Stimulated activated CD8-positive, alpha-beta memory T cell treated with anti-CD3 and anti-CD28 coated beads, Interleukin-4, amount 100 ng/mL, for 24 hours (primary cell): ENCODE results near the gene CRK.
"Not testable (repeated sequence)": the region's sequence is repeated elsewhere in the genome, so short reads cannot be mapped to it uniquely, and the experiment has no call there.

Experiments used
- DNase-seq: peaks from one replicate; pipeline ENCODE4 v3.0.0-alpha.2; 2020; ENCODE audit warnings: low read depth

The CRK gene

DNA sequence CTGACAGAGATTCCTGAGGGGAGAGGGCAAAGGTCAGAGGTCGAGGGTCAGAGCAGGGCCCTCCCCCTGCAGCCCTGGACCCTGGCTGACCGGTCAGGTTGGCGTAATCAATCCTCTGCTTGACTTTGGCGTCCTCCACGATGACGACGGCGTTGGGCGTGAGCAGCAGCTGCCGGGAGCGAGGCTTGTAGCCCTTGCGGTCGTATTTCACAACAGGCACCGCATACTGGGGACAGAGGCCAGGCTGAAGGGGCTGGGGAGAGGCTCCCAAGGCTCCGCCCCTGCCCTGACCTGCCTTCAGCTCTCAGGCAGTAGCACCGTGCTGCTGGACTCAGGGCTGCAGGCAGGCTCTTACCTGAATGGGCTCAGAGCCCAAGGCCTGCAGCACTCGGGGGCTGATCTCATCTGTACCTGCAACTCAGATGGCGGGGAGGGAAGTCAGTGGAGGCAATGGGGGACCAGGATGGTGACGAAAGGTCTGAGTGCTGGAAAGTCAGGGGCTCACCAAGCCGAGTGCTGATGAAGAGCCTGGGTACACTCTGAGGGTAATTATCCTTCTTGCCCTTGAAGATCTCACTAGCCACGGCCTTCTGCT is 12.0 kb upstream of the CRK start:
- DNase-seq, result no peak

DNA sequence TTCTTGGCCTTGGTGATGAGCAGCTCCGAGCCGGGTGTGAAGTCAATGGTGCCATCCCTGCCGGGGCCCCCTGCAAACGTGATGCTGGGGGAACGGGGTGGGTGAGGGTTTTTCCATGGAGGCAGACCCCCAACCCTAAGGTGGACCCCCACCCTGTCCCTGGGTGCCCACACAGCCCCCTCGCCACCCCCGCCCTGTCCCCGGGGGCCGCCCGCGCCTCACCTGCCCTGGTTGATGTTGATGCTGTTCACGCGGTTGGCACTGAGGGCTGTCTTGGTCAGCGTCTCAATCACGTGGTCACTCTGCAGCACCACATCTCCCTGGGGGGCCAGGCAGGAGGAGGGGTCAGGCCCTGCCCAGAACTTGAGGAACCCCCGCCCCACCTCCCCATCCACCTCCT is 11.2 kb upstream of the CRK start:
- no peak for DNase-seq

DNA sequence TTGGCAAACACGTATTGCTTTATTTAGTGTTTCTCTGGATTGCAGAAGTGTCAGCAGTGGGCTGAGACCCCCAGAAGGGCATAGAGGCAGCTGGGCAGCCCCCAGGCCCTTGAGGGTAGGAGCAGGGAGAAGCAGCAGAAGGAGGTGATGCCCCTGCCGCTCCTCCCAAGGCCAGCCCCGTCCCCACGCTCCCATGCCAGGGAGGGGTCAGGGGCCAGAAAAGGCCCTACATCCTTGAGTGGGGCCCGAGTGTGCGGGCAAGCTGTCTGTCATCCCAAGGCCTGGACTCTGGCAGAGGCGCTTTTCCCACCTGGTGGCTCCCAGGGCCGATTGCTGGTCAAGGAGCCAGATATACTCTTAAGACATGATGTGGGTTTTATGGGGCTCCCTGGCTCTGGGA is 8.2 kb upstream of the CRK start:
- DNase-seq, result no peak

DNA sequence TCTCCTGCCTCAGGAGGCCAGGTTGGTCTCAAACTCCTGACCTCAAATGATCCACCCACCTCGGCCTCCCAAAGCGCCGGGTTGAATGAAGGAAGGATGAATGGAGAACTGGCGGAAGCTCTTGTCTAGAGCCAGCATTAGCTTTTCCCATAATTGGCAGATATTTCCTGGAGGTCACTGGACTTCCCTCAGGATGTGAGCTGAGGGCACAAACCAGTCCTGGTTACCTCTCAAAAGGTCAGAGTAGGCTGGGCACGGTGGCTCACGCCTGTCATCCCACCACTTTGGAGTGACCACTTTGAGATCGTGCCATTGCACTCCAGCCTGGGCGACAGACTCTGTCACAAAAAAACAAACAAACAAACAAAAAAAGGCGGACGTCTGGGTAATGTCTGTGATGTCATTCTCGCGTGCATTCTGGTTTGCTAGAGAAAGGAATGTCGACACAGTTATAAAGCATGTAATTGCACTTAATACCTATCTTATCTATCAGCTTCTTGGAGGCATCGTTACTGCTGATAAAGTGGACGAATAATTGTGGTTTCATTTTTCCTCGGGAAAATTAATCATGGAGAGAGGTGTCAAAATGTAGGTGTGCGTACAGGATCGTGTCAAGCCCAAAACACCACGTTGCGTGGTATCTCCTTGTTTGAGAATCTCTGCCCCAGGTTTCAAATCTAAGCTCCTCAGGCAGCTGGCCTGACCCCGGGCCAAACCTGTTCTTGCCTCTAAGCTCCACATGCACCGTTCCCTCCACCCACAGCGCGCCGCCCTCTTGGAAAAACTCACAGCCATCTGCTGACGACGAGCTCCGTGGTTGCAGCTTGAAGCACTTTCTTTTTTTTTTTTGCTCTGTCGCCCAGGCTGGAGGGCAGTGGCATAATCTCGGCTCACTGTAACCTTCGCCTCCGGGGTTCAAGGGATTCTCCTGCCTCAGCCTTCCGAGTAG is 6.4 kb upstream of the CRK start:
- DNase-seq, result no peak

DNA sequence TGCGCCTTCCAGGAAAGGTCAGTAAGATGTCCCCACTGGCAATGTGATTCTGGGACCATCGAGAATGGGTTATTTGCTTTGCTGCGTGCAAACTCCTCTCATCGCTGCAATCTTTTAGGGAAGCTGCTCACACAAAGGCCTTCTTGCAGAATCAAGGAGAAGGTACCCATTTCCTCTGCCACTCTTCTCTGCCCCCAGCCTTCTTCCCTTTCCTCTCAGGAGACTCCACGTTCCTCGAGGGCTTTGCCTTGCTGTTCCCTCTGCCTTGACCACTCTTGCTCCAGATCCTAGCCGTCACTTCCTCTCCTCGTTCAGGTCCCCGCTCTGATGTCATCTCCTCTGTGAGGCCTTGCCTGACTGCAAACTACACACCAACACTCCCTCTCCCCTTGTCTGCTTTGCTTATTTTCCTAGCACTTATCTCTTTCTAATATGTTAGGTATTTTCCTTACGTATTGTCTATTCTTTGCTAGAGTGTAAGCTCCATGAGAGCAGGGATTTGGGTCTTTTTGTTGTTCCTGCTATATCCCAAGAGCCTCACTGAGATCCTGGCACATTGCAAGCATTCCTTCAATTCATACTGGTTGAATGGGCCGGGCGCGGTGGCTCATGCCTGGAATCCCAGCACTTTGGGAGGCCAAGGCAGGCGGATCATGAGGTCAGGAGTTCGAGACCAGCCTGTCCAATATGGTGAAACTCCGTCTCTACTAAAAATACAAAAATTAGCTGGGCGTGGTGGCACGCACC is 5.3 kb upstream of the CRK start:
- DNase-seq, result no peak

DNA sequence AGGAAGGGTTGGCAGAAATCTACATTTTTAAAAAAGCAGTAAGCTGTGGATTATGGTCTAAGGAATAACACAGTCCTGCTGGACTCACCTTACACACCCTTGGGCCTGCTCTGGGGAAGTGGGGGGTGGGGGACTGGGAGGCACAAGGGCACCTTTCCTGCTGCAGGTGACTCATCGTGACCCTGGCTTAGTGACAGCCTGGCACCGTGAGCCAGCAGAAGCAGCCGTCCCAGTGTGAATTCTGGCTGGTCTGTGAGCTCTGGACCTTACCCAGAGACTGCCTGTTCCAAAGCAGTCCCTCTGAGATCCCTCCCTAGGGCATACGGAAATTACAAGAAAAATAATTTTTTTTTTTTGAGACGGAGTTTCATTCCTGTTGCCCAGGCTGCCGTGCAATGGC is 4.2 kb upstream of the CRK start:
- DNase-seq, result no peak

DNA sequence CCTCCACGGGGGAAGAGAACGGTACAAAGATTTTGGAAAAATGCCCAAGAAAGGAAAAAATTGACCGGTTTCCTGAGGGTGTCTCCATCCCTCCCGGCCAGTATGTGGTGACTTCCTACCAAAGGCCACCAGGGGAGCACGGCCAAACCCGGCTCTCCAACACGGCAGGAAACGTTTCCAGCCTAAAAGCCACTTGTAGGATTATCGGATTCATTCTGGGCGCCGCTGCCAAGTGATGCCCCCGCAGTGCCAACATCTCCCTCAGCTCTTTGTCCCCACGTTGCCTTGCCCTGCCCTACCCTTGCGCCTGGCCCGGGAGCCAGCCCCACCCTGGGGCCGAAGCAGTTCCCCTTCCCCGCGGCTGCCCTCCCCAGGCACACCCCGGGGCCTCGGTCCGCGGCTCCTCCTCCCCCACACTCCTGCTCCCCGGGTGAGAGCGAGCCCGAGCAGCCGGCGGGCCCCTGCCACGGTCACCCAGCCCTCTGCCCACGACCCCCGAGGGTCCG is 688 bp downstream of the CRK start:
- DNase-seq, result no peak

DNA sequence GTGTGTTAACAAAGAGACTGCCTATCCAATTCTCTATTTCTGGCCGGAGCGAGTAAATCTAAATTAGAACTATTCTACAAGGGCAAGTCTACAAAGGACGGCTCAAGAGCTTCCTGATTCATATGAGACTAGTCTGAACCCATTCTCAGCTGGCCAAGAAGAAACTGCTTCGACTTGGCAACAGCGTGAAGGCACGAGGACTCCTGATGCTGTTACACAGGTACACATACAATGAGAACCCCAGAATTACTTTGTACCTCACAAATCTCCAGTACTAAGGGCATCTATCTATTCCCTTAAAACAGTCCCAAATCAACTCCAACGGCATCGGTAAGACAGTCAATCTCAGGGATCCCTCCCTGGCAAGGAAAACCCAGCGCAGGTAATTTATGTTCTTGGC is 1.5 kb downstream of the CRK start:
- no peak for DNase-seq

DNA sequence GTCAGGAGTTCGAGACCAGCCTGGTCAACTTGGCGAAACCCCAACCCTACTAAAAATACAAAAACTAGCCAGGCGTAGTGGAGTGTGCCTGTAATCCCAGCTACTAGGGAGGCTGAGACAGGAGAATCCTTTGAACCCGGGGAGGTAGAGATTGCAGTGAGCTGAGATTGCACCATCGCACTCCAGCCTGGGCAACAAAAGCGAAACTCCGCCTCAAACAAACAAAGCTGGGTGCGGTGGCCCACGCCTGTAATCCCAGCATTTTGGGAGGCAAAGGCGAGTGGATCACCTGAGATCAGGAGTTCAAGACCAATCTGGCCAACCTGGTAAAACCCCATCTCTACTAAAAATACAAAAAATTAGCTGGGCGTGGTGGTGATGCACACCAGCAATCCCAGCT is 2.3 kb downstream of the CRK start:
- DNase-seq, result not testable (repeated sequence)

DNA sequence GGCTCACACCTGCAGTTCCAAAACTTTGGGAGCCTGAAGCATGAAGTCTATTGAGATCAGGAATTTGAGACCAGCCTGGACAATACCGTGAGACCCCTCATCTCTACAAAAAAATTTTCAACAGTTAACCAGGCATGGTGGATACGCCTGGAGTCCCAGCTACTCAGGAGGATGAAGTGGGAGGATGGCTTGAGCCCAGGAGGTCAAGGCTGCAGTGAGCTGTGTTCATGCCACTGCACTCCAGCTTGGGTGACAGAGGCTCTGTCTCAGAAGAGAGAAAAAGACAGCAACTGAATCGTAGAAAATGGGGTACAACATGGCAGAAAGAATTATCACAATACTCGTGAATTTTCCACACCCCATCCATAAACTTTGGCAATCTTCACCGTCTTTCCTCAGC is 3.2 kb downstream of the CRK start:
- no peak for DNase-seq

DNA sequence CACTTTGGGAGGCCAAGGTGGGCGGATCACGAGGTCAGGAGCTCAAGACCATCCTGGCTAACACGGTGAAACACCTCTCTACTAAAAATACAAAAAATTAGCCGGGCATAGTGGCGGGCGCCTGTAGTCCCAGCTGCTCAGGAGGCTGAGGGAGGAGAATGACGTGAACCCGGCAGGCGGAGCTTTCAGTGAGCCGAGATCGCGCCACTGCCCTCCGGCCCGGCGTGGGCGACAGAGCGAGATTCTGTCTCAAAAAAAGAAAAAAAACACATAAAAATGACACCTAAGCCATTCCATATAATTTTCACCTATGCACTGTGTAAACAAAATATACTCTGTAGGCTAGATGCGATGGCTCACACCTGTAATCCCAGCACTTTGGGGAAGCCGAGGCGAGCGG is 5.8 kb downstream of the CRK start:
- DNase-seq, result not testable (repeated sequence)

DNA sequence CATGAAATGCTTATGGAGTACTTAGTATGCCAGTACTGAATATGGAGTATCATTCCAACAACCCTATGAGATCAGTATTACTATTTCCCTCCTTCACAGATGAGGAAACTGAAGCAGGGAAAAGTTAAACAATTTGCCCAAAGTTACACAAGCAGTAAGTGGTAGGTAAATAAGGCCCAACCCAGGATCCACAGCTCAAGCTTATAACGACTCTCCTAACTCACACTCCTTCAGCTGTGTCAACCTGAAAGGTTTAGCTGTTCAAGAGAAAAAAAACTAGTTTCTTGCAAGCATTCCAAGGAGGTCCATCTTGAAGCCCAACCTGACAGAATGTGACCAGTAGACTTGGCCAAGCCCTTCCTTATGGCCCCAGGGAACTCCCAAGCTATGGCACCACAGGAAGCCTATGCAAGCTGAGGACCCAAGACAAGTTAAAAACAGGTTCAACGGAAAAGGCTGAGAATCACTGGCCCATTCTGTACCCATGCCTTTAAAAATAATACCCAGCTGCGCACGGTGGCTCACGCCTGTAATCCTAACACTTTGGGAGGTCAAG is 6.5 kb downstream of the CRK start:
- no peak for DNase-seq

DNA sequence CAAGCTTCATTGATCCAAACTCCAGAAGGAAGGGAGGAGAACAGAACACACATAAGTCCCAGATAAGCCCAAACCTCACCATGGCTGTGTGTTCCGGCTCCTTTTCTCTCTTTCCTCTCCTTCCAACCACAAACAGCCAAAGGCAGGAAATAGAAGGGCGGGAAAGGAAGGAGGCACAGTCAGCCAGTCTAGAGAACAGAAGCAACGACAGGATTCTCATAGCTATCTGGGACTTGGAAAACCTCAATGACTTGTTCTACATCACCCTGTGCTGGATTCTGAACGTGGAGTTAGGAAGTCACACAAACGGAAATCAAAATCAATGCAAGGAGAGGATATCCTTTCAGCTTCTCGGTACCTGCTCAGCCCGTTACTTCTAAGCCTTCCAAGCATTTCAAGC is 9.0 kb downstream of the CRK start:
- DNase-seq, result no peak

DNA sequence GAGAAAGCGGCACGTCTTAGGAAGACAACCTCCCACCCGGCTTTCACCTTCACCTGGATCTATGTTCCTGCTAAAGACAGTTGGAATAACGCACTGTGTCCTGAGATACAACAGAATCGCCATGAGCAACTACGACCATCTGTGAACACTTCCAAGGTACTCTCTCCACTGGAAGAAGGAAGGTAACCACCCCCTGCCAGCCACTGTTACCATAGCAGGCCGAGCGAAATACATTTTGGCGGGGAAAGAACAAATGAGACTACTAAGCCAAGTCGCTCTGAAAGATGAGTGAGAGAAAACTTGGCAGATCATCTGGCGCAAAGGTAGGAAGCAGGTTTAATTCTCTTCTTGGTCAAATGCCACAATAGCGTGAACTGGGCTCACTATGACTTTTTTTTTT is 9.8 kb downstream of the CRK start:
- DNase-seq, result no peak

DNA sequence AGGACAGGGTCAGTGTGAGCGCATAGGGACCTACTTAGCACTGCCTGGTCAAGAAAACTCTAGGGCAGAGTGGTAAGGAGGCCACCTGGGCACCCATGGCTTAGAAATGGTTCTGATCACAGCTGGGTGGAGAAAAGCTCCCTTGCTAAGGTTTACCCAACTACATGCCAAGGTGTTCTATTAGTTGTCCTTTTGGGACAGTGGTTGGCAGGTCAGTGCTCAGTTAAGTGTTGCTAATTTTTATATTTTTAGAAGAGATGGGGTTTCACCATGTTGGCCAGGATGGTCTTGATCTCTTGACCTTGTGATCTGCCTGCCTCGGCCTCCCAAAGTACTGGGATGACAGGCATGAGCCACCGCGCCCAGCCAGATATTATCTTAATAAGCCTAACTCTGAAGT is 10.3 kb downstream of the CRK start:
- not testable (repeated sequence) for DNase-seq

DNA sequence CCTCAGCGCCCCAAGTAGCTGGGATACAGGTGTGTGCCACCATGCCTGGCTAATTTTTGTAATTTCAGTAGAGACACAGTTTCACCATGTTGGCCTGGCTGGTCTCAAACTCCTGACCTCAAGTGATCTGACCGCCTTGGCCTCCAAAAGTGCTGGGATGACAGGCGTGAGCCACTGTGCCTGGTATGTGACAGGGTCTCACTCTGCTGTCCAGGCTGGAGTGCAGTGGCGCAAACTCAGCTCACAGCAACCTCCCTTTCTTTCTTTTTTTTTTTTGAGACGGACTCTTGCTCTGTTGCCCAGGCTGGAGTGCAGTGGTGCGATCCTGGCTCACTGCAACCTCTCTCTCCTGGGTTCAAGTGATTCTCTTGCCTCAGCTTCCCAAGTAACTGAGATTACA is 13.3 kb downstream of the CRK start:
- DNase-seq, result not testable (repeated sequence)

DNA sequence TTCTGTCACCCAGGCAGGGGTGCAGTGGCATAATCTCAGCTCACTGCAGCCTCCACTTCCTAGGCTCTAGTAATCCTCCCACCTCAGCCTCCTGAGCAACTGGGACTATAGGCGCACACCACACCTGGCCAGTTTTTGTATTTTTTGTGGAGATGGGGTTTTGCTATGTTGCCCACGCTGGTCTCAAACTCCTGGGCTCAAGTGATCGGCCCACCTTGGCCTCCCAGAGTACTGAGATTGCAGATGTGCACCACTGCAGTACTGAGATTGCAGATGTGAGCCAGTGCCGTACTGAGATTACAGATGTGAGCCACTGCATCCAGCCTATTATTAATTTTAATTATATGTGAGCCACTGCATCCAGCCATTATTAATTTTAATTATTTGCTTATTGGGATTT is 13.8 kb downstream of the CRK start:
- DNase-seq, result no peak

DNA sequence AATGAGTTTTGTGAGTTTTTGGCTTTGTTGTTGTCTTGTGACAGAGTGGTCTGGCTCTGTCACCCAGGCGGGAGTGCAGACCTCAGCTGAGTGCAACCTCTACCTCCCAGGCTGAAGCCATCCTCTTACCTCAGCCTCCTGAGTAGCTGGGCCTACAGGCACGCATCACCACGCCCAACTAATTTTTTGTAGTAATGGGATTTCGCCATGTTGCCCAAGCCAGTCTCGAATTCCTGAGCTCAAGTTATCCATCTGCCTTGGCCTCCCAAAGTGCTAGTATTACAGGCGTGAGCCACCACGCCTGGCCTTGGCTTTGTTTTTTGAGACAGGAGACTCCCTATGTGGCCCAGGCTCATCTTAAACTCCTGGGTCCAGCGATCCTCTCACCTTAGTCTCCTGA is 15.1 kb downstream of the CRK start:
- no peak for DNase-seq

DNA sequence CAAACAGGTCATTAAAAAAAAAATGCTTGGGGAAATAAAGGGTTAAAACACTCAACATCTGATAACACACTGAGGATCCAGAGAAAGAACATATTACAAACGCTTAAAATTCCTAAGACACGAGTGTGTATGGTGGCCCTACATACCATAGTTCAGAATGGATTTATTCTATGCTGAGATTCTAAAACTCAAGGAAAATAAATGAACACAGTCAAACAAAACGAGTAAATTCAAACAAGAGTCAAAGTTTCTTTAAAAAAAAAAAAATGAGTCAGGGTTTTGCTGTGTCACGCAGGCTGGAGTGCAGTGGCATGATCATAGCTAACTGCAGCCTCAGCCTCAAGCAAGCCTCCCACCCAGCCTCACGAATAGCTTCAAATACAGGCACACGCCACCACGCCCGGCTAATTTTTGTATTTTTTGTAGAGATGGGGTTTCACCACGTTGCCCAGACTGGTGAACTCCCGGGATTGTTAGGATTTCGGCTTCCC is 17.4 kb downstream of the CRK start:
- DNase-seq, result no peak

DNA sequence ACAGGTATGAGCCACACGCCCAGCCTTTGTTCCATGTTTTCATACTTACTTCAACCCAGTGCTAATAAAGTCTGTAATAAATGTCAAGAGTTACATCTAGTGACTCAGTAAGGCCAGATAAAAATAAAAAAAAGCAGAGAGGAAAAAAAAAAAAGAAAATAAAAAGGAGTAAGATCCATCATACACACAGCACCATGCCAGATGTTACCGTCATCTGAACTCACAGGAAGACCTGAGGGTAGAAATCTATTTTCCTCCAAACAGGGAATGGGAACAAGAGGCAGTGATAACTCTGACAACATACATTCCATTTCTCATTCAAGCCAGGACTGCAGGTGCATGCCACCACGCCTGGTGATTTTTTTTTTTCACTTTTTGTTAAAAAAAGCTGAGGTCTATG is 20.7 kb downstream of the CRK start:
- DNase-seq, result no peak

DNA sequence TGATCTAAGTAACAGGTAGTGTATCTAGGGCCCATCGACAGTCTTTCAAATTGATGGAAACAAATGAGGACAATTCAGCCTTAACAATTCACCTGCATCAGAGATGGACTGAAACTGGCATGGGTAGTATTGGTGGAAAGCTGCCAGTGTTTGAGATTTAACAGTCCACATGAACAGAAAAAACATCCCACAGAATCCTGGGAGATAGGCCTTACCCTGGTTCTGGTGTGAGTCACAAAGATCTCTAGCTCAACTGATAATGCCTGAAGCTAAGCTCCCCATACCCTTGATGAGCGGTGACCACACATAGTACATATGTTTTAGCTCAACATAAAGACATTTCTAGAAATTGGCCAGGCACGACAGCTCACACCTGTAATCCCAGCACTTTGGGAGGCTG is 21.9 kb downstream of the CRK start:
- no peak for DNase-seq

DNA sequence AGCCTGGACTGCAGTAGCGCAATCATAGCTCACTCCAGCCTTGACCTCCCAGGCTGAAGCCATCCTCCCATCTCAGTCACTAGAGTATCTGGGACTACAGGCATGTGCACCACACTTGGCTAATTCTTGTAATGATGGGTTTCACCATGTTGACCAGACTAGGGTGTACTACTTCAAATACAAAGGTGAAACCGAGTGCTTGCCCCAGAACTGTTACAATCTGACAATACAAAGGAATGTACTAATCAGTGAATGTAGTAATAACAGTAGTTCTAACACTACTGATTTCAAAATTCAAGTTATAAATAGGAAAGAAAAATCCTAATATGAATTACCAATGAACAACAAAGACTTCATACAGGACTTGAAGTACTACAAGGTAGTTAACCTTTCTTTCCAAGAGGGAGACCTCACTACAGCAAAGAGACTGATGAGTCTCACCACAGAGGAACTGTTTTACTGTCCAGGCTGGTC is 24.4 kb downstream of the CRK start:
- DNase-seq, result no peak
